CD4-positive, alpha-beta T cell (primary cell): ENCODE measurements around the gene IL1R2. TPM values are rescaled to one million over a fixed set of nuclear protein-coding genes. Genes with fewer than 3 reads are reported as not detected.

ENCODE experiments used
- ATAC-seq: fragments of 200-7000 bp; cut with Tn5 transposase; one replicate; pipeline ENCODE4 v1.10.0; 2022; ENCODE audit warnings: mild to moderate bottlenecking; ENCODE audit not compliant: poor library complexity
- CTCF ChIA-PET: fragments of 350-600 bp; sonication (Branson Sonifier 250); formaldehyde crosslinking; loops from one replicate; lab custom pipeline; 2021; ENCODE audit warnings: antibody characterized with exemption, inconsistent platforms; lab: Charles Lee
- POLR2A ChIA-PET: fragments of 350-600 bp; sonication (Branson Sonifier 250); formaldehyde crosslinking; loops from one replicate; lab custom pipeline; 2021; ENCODE audit warnings: antibody characterized with exemption, inconsistent platforms; lab: Charles Lee
- DNase-seq, 14 experiments: peaks; one replicate each; pipeline ENCODE4 v3.0.0-alpha.2; 2013 to 2020; ENCODE audit warnings: mixed read lengths in 2 of 14
- H3K27ac ChIP-seq, 2 donors: one replicate each; pipeline versions ENCODE4 v1.5.1 to v1.7.0; 2013; ENCODE audit warnings: low read length in 2 of 2, low read depth in 1 of 2, mild to moderate bottlenecking in 1 of 2
- H3K27me3 ChIP-seq, 2 experiments: 1 replicate in 1 of 2; 2 replicates in 1 of 2; pipeline versions ENCODE4 v1.6.1 to v1.7.0; 2013; ENCODE audit warnings: low read length in 2 of 2, control low read depth in 1 of 2, mild to moderate bottlenecking in 1 of 2, moderate library complexity in 1 of 2; ENCODE audit not compliant: insufficient read depth in 2 of 2, control insufficient read depth in 1 of 2
- H3K36me3 ChIP-seq: one replicate; pipeline ENCODE4 v1.6.1; 2013; ENCODE audit warnings: low read length, control low read depth; ENCODE audit not compliant: insufficient read depth
- H3K4me1 ChIP-seq: one replicate; pipeline ENCODE4 v1.6.1; 2013; ENCODE audit warnings: low read length, control low read depth; ENCODE audit not compliant: insufficient read depth
- H3K4me3 ChIP-seq: one replicate; pipeline ENCODE4 v1.5.1; 2013; ENCODE audit warnings: mild to moderate bottlenecking, low read length, moderate library complexity
- H3K9me3 ChIP-seq, 2 experiments: 1 replicate in 1 of 2; 2 replicates in 1 of 2; pipeline versions ENCODE4 v1.6.1 to v1.7.0; 2013; ENCODE audit warnings: low read length in 2 of 2, mild to moderate bottlenecking in 2 of 2, control low read depth in 1 of 2, moderate library complexity in 1 of 2; ENCODE audit not compliant: control insufficient read depth in 1 of 2, insufficient read depth in 1 of 2
- H3K27ac Mint-ChIP-seq: one replicate; pipeline ENCODE4 v1.8.0; 2020; ENCODE audit warnings: mixed read lengths
- H3K27me3 Mint-ChIP-seq: one replicate; pipeline ENCODE4 v1.8.0; 2021; ENCODE audit warnings: mixed read lengths
- H3K36me3 Mint-ChIP-seq: one replicate; pipeline ENCODE4 v1.8.0; 2021; ENCODE audit warnings: low read depth, mixed read lengths
- H3K4me1 Mint-ChIP-seq: one replicate; pipeline ENCODE4 v1.8.0; 2021; ENCODE audit warnings: low read depth, mixed read lengths
- H3K4me3 Mint-ChIP-seq: one replicate; pipeline ENCODE4 v1.8.0; 2020; ENCODE audit warnings: mild to moderate bottlenecking, mixed read lengths
- H3K9me3 Mint-ChIP-seq: one replicate; pipeline ENCODE4 v1.8.0; 2020; ENCODE audit warnings: mixed read lengths
- intact Hi-C, 2 experiments: fragments of 100-400 bp; cut with DNase I in 1 of 2; cut with micrococcal nuclease in 1 of 2; formaldehyde crosslinking; loops; one replicate each; pipeline versions ENCODE4 v1.15.1 to v1.9.0; 2023 to 2025; cut with DNase I, micrococcal nuclease
- total RNA-seq, 174 experiments: library from RNA in 2 of 174; stranded (reverse) in 2 of 174; gene quantifications; one replicate each; pipeline ENCODE4 v1.2.3 and lab custom pipeline; 2021 to 2026
- TF ChIP-seq, protein P1 (sequence below): fragments of 200-600 bp; IDR thresholded peaks from one replicate; pipeline ENCODE4 v1.8.0; 2022; ENCODE audit warnings: antibody characterized with exemption, mild to moderate bottlenecking

IL1R2 gene
- total RNA-seq, 2 experiments from 2014 or later, result 0.31 to 0.47 TPM

DNA sequence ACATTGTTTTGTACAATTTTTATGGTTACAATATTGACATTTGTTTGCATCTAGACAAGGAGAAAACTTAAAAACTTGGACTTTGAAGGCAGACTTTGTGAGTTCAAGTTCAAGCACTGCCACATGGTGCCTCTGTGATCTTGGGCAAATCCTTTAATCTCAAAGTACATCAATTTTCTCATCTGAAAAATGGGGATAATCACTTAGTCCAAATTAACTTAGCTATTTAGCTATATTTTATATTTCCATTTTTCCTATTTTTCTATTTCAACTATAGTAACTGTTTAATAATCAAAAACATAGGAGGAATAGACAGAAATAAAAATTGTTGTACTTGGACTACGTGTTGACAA lies 38.7 kb downstream of the IL1R2 start:
- POLR2A ChIA-PET, result interaction anchor here (0.8 kb wide), 1 partner anchor 52 kb away, joined by 4 read pairs; no protein-coding TSS in a partner anchor
- no peaks in the 10 kb centered on the region for H3K9me3 ChIP-seq
- CTCF ChIA-PET, result no interaction called here
- intact Hi-C loops, result no loop called here
- no peaks in the 10 kb centered on the region for H3K36me3 Mint-ChIP-seq
- TF ChIP-seq, protein P1, sequence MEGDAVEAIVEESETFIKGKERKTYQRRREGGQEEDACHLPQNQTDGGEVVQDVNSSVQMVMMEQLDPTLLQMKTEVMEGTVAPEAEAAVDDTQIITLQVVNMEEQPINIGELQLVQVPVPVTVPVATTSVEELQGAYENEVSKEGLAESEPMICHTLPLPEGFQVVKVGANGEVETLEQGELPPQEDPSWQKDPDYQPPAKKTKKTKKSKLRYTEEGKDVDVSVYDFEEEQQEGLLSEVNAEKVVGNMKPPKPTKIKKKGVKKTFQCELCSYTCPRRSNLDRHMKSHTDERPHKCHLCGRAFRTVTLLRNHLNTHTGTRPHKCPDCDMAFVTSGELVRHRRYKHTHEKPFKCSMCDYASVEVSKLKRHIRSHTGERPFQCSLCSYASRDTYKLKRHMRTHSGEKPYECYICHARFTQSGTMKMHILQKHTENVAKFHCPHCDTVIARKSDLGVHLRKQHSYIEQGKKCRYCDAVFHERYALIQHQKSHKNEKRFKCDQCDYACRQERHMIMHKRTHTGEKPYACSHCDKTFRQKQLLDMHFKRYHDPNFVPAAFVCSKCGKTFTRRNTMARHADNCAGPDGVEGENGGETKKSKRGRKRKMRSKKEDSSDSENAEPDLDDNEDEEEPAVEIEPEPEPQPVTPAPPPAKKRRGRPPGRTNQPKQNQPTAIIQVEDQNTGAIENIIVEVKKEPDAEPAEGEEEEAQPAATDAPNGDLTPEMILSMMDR, result no peak
- no peak for DNase-seq
- no peak for ATAC-seq
- no peak overlapping the region for H3K27ac ChIP-seq
- no peak overlapping the region for H3K27ac Mint-ChIP-seq
- peaks cover 37% of the 10 kb centered on the region for H3K4me1 Mint-ChIP-seq
- no peaks in the 10 kb centered on the region for H3K27me3 ChIP-seq
- no peaks in the 10 kb centered on the region for H3K9me3 Mint-ChIP-seq
- H3K36me3 ChIP-seq, result no peaks in the 10 kb centered on the region
- H3K27me3 Mint-ChIP-seq, result no peaks in the 10 kb centered on the region
- no peak overlapping the region for H3K4me3 Mint-ChIP-seq
- no peak overlapping the region for H3K4me3 ChIP-seq
- H3K4me1 ChIP-seq, result peaks cover 25% of the 10 kb centered on the region

DNA sequence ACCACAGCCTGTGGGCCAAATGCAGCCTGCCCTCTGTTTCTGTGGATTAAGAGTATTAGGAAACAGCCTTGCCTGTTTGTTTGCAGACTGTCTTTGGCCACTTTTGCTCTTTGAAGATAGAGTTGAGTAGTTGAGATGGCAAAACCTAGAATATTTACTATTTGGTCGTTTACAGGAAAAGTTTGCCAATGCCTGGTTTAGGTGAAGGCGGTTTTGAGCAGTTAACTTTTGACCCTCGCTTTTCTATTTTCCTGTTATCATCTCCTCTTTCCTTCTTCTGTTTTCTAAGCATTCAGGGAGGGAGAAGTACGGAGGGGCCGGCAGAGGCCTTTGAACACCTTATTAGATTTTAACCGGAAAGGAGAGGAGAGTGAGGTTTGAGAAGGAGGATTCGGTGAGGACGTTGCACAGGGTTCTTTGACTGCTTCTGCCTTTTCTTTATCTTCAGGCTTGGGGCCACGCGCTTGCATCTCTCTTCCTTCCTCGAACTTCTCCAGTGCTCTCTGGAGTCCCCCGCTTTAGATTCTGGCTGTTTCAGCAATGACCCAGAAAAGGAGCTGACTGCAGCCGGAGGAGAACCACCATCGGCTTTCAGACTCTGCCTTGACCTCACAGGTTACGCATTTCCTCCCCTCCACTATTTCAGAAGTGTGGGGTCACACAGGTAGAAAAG lies 39.2 kb downstream of the IL1R2 start:
- H3K9me3 ChIP-seq, result no peaks in the 10 kb centered on the region
- no peaks in the 10 kb centered on the region for H3K27me3 ChIP-seq
- CTCF ChIA-PET, result no interaction called here
- H3K27ac Mint-ChIP-seq, result no peak overlapping the region
- H3K27ac ChIP-seq, result no peak overlapping the region
- H3K36me3 Mint-ChIP-seq, result no peaks in the 10 kb centered on the region
- H3K4me1 ChIP-seq, result peaks cover 25% of the 10 kb centered on the region
- POLR2A ChIA-PET, result no interaction called here
- TF ChIP-seq, protein P1, result no peak
- no peak overlapping the region for H3K4me3 Mint-ChIP-seq
- H3K9me3 Mint-ChIP-seq, result no peaks in the 10 kb centered on the region
- DNase-seq, result no peak
- H3K36me3 ChIP-seq, result no peaks in the 10 kb centered on the region
- no peaks in the 10 kb centered on the region for H3K27me3 Mint-ChIP-seq
- no peak overlapping the region for H3K4me3 ChIP-seq
- no peak for ATAC-seq
- intact Hi-C loops, result no loop called here
- peaks cover 37% of the 10 kb centered on the region for H3K4me1 Mint-ChIP-seq

DNA sequence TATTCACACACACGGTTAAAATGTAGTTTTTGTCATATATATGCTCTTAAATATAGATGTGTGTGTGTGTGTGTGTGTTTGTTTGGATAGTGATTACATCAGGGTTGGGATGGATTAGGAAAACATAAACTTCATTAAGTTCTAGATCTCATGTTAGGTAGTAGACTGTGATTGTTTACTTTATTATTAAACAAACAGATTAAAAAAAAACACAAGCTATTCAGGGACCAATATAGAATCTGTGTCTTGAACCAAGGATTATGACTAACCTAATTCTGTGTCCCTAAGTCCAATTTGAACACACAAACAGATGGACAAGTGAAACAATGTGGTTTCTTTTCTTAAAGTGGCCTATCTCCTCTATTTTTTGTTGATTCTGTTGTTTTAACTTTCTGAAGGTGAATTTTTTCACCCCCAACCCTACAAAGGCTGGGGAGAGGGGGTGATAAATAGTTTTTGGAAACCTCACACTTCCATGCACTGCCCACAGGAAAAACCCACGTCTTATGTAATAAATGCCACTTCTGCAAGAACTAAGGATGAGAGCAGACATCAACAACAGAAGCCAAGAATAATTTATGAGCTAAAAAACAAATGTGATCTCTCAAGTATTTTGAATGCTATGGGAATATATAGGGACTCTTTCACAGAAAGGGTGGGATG lies 40.7 kb downstream of the IL1R2 start:
- TF ChIP-seq, protein P1, result no peak
- H3K27me3 ChIP-seq, result no peaks in the 10 kb centered on the region
- no peaks in the 10 kb centered on the region for H3K9me3 ChIP-seq
- POLR2A ChIA-PET, result interaction anchor here (0.6 to 1.0 kb wide), 2 partner anchors 19 to 208 kb away, joined by 3 read pairs; no protein-coding TSS in a partner anchor
- peak overlapping the region; percentile 62 for H3K27ac Mint-ChIP-seq
- no peaks in the 10 kb centered on the region for H3K27me3 Mint-ChIP-seq
- no peaks in the 10 kb centered on the region for H3K36me3 ChIP-seq
- H3K4me3 Mint-ChIP-seq, result no peak overlapping the region
- no peaks in the 10 kb centered on the region for H3K36me3 Mint-ChIP-seq
- no peak for DNase-seq
- CTCF ChIA-PET, result no interaction called here
- H3K9me3 Mint-ChIP-seq, result no peaks in the 10 kb centered on the region
- intact Hi-C loops, result no loop called here
- no peak overlapping the region for H3K4me3 ChIP-seq
- no peak overlapping the region for H3K27ac ChIP-seq
- H3K4me1 ChIP-seq, result peaks cover 25% of the 10 kb centered on the region
- no peak for ATAC-seq
- peaks cover 37% of the 10 kb centered on the region for H3K4me1 Mint-ChIP-seq
